Subcutaneous adipose tissue (tissue), 4 donors: ENCODE results near the gene SP140. TPM values are rescaled to one million over a fixed set of nuclear protein-coding genes. Genes with fewer than 3 reads are reported as not detected.

Experiments used
- total RNA-seq, 4 donors: library from RNA; depleted of rRNA; stranded (reverse); fragments of >200 nt; gene quantifications; one replicate each; pipeline ENCODE4 v1.1.0, GENCODE V29; 2016
- TF ChIP-seq, protein P1 (sequence below): fragments of 450-650 bp; IDR thresholded peaks from one replicate; pipeline ENCODE4 v1.5.1; 2016; ENCODE audit warnings: low read depth, mild to moderate bottlenecking, control low read depth, antibody characterized with exemption, moderate library complexity

SP140 gene
- total RNA-seq, 4 donors from 2014 or later: 0.19 to 4.2 (median 2.9) TPM

DNA sequence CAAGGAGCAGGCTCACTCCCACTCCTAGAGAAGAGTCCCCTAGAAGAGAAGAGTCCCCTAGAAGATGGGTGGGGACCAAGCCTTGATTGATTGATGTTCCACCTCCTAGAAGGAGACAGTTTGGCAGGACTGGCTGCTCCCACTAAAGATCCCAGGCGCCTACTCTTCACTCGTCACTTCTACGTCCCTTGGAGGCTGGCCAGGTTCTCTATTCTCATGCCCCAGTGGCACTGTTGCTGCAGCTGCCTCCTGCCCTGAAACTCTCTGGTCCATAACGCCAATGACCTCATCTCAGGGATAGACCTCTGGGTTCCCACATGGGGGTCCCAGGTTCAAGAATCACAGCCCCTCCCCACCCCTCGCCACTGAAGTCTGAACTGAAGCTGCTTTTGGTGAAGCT, 99.0 kb downstream of the SP140 start:
- TF ChIP-seq, protein P1, sequence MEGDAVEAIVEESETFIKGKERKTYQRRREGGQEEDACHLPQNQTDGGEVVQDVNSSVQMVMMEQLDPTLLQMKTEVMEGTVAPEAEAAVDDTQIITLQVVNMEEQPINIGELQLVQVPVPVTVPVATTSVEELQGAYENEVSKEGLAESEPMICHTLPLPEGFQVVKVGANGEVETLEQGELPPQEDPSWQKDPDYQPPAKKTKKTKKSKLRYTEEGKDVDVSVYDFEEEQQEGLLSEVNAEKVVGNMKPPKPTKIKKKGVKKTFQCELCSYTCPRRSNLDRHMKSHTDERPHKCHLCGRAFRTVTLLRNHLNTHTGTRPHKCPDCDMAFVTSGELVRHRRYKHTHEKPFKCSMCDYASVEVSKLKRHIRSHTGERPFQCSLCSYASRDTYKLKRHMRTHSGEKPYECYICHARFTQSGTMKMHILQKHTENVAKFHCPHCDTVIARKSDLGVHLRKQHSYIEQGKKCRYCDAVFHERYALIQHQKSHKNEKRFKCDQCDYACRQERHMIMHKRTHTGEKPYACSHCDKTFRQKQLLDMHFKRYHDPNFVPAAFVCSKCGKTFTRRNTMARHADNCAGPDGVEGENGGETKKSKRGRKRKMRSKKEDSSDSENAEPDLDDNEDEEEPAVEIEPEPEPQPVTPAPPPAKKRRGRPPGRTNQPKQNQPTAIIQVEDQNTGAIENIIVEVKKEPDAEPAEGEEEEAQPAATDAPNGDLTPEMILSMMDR: no peak

DNA sequence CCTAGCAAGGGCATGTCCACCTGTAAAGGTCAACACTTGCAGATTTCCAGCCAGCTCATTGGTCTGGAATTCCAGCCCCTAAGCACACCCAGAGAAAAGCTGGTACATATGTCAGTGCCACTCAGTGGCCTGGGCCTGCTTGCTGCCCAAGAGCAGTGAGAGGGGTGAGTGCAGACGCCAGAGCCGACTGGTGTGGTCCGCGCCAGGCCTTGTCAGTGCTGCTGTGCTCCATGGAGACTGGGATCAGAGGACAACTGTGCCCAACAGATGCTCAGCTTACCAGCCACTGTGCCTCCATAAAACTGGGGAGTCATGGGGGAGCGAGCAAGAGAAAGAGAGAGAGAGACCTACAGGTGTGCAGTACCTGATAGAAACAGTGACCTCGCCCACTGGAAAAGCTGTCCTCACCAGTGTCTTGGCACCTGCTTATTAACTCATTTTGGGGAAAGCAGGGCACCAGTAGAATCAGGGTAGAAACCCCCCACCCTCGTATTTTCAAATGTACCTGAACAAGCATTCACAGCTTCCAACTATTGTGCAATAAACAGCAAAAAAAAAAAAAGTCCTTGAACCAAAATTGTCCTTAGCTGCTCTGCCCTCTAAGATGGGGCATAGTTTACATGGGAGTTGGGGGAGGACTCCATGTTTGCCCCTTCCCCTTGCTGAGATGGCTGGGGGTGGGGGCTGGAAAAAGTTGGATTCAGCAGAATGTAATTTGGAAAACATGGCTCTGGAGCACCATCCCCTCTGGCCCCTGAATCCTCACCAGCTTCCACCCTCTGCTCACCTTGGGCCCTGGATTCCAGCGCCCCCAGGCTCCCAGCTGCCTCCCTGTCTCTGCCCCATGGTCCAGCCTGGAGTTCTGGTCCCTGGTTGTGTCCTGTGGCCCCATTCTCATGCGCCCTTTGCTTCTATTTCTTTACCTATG, 100.0 kb downstream of the SP140 start:
- TF ChIP-seq, protein P1: no peak

DNA sequence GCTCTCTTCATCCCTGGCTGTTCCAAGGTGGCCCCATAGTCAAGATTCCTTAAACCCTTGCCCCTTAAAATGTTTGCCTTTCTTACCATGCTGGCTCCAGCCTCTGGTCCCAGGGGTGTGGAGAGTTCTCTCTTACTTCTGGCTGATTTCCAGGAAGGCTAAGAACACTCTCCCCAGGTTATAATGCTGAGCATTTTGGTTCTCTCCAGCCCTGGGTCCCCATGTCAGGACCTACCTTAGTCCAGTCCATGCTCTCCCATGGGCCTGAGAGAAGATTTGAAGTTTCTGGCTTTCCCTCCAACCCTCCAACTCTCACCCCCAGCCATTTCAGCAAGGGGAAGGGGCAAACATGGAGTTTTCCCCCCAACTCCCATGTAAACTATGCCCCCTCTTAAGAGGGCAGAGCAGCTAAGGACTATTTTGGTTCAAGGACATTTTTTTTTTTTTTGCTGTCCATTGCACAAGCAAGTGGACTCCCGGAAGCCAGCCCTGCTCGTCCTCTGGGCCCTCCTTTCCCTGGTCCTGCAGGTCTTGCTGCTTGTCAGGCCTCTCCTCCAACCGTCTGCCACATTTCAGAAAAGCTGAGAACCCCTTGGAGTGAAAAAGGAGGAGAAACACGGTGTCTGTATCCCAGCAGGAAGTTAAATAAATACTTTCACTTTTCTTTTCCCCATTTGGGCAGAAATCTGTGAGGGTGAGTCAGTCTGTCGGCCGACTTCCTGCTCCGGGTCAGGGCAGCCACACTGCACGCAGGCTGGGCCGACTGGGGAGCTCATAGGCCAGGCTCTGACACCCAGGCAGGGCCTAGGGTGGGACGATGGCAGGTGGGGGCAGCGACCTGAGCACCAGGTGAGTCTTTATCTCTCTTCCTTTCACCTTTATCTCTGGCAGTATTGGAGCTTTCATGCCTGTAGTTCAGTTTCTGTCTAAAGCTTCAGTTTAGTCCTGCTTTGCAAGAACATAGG, 101.2 kb downstream of the SP140 start, which contains the start of gene SP140L:
TSS of gene SP140L (plus strand) at position 741 of the 965 bp plus-strand sequence. CDS start at position 818, 77 bp downstream.
- TF ChIP-seq, protein P1: no peak

DNA sequence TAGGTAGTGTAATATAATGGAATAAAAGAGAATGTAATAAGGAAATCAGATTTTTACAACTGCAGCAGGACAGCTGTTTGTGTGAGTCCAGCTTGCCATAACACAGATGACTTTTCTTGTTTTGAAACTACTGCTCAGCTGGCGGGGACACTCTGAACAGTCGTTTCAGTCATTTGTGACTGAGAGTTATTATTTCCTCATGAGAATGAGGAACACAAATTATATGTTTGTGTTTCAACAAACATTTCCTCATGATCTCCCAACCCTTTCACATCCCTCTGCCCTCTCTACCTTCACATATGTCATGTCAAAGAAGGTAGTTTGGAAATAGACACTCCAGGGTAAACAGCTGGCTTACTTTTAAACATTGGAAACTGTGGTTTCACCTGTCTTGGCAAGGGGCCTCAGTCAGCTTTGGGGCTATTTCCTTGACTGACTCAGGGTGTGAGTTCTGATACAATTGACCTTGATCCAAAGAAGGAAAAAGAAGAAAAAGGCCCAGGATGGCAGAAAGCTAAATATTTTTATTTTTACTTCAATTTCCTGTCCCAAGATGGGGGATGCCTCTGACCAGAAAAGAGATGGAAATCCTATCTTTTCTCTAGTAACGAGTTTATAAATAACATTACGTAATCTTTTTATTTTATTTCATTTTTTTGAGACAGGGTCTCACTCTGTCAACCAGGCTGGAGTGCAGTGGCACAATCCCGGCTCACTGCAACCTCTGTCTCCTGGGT, 102.0 kb downstream of the SP140 start:
- TF ChIP-seq, protein P1: no peak

DNA sequence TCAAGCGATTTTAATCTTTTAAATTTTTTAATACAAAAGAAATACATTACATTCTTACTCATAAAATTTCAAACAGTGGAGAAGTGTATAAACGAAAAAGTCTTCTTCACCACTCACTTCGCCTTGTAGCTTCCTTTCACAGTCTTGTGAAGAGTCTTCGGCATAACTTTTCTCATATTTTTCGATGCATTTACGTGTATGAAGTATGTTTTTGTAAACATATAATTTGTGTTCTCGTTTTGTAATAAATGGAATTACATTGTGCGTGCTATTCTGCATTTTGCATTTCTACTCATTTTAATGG, 102.6 kb downstream of the SP140 start:
- TF ChIP-seq, protein P1: no peak

DNA sequence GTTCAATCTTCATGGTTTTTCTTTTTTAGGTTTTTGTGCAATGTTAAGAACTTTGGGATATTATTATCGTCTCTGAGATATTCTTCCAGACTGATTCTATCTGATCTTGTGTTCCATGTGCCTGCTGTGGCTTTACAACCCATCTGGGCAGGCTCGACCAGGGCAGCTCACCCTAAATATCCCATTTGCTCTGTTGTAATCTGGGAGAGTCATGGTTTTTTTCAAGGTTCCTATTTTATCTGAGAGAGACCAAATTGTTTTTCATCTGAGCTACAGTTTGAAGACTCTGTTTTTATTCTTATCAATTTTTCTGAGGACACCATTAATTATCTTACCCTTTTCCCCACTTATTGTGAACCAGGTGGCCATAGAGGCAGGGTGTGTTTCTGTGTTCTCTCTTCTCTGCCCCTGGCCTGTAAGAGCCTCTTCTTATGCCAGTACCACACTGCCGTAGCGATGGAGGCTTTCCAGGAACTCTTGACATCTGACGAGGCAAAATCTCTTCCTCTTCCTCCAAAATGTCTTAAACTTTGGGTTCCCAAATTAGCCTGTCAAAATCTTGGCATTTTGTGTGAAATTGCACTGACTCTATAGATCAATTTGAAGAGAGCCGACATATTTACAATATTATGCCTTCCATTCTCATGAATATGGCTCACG, 104.5 kb downstream of the SP140 start:
- TF ChIP-seq, protein P1: no peak
